Endothelial cell of umbilical vein (primary cell): Measurements from ENCODE around the gene CNTNAP2.

ENCODE experiments used
- POLR2A ChIP-seq: IDR thresholded peaks from 2 replicates; pipeline ENCODE4 v1.6.1; 2012; ENCODE audit warnings: low read depth, mild to moderate bottlenecking, control low read depth, low read length
- POLR2AphosphoS5 ChIP-seq: IDR thresholded peaks from 2 replicates; pipeline ENCODE4 v1.6.1; 2012; ENCODE audit warnings: low read depth, mild to moderate bottlenecking, control low read depth, low read length, moderate library complexity; ENCODE audit not compliant: insufficient read depth
- TF ChIP-seq, protein P1 (sequence below), 2 donors: IDR thresholded peaks; 1 replicate in 1 of 2; 2 replicates in 1 of 2; pipeline ENCODE4 v1.5.1; 2011; ENCODE audit warnings: low read length in 2 of 2, mild to moderate bottlenecking in 2 of 2, moderate library complexity in 2 of 2, control low read depth in 1 of 2, inconsistent platforms in 1 of 2, low read depth in 1 of 2; ENCODE audit not compliant: insufficient read depth in 1 of 2; ENCODE audit errors: extremely low read depth in 1 of 2

DNA sequence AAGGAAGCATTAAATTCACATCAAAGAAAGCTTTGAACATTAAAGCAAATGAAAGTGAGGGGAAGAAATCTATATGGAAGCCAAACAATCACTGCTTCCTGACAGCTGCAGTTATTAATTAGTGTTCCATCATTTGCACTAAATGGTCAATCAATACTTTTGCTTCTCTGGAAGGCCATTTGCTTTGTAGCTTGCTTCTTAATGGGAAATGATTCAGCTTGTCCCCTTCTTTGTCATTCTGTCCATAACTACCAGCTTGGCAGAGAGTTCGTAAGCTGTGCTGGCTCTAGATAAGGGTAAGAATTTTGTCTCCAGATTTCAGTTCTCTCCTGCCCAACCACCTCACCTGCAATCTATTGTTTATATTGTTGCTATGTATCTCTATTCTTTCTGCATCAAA lies 596.6 kb downstream of the CNTNAP2 start:
- TF ChIP-seq, protein P1, sequence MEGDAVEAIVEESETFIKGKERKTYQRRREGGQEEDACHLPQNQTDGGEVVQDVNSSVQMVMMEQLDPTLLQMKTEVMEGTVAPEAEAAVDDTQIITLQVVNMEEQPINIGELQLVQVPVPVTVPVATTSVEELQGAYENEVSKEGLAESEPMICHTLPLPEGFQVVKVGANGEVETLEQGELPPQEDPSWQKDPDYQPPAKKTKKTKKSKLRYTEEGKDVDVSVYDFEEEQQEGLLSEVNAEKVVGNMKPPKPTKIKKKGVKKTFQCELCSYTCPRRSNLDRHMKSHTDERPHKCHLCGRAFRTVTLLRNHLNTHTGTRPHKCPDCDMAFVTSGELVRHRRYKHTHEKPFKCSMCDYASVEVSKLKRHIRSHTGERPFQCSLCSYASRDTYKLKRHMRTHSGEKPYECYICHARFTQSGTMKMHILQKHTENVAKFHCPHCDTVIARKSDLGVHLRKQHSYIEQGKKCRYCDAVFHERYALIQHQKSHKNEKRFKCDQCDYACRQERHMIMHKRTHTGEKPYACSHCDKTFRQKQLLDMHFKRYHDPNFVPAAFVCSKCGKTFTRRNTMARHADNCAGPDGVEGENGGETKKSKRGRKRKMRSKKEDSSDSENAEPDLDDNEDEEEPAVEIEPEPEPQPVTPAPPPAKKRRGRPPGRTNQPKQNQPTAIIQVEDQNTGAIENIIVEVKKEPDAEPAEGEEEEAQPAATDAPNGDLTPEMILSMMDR (IDR thresholded peaks at IDR 0.05; ENCODE audit: extremely low read depth in 1 of 2, insufficient read depth in 1 of 2, low read depth in 1 of 2, low read length in 2 of 2), result no peak
- no peak for TF ChIP-seq POLR2A
- no peak for TF ChIP-seq POLR2AphosphoS5
